Left kidney (tissue), 8 donors: ENCODE measurements around the gene NCDN. TPM values are rescaled to one million over a fixed set of nuclear protein-coding genes. Genes with fewer than 3 reads are reported as not detected.
A peak's percentile ranks its signal among the peaks of the same experiment; 100 is the strongest.

ENCODE experiments used
- DNase-seq: peaks from one replicate; pipeline ENCODE4 v3.0.0-alpha.2; 2013
- long read RNA-seq, 8 donors: transcript quantifications; one replicate each; lab custom pipeline, GENCODE V29; 2026
- polyA plus RNA-seq: library from polyadenylated mRNA; unstranded; fragments of 120-200 nt; gene quantifications from one replicate; pipeline ENCODE4 v1.2.1, GENCODE V29; 2013; ENCODE audit not compliant: insufficient read length

The NCDN gene
- polyA plus RNA-seq = 14.9 TPM
- long read RNA-seq, donor 1, partial matches to known transcripts = 6 of 12 reads
- long read RNA-seq, donor 1, other reads (novel, unspliced or antisense) = 0 of 12 reads
- long read RNA-seq, donor 2, partial matches to known transcripts = 8 of 11 reads
- long read RNA-seq, donor 2, other reads (novel, unspliced or antisense) = 0 of 11 reads
- long read RNA-seq, donor 3, partial matches to known transcripts = 6 of 8 reads
- long read RNA-seq, donor 3, other reads (novel, unspliced or antisense) = 0 of 8 reads
- long read RNA-seq, donor 4 = 0 reads
- long read RNA-seq, donor 5, partial matches to known transcripts = 0 of 2 reads
- long read RNA-seq, donor 5, other reads (novel, unspliced or antisense) = 0 of 2 reads
- long read RNA-seq, donor 6, partial matches to known transcripts = 6 of 7 reads
- long read RNA-seq, donor 6, other reads (novel, unspliced or antisense) = 0 of 7 reads
- long read RNA-seq, donor 7, partial matches to known transcripts = 0 of 4 reads
- long read RNA-seq, donor 7, other reads (novel, unspliced or antisense) = 0 of 4 reads
- long read RNA-seq, donor 8, partial matches to known transcripts = 0 of 1 reads
- long read RNA-seq, donor 8, other reads (novel, unspliced or antisense) = 0 of 1 reads

- peak; percentile 96 for DNase-seq
These were observed at the start of gene NCDN for GRCh38 chr1:35557611-35558373. Gene NCDN (plus strand): TSS chr1:35557799. CDS start chr1:35558191, 392 bp downstream.

- DNase-seq = no peak
These were observed 49.7 kb upstream of the NCDN start for GRCh38 chr1:35507947-35508346.

- DNase-seq = no peak
These were observed 48.0 kb upstream of the NCDN start for GRCh38 chr1:35509558-35509957.

- no peak for DNase-seq
These were observed 46.3 kb upstream of the NCDN start for GRCh38 chr1:35511305-35511704.

- DNase-seq = no peak
These were observed 39.4 kb upstream of the NCDN start for GRCh38 chr1:35518183-35518582.

- no peak for DNase-seq
These were observed 38.2 kb upstream of the NCDN start for GRCh38 chr1:35519432-35519831.

GRCh38 chr1:35524106-35524505, 33.5 kb upstream of the NCDN start:
- peak; percentile 12 for DNase-seq

- no peak for DNase-seq
These were observed 27.4 kb upstream of the NCDN start for GRCh38 chr1:35530168-35530567.

- DNase-seq = no peak
These were observed 26.7 kb upstream of the NCDN start for GRCh38 chr1:35530946-35531345.

- no peak for DNase-seq
These were observed 26.2 kb upstream of the NCDN start for GRCh38 chr1:35531368-35531767.

GRCh38 chr1:35532497-35533223, 24.9 kb upstream of the NCDN start:
- no peak for DNase-seq

GRCh38 chr1:35533586-35533985, 24.0 kb upstream of the NCDN start:
- DNase-seq = no peak

- no peak for DNase-seq
These were observed 22.4 kb upstream of the NCDN start for GRCh38 chr1:35535243-35535642.

GRCh38 chr1:35536556-35537162, 20.9 kb upstream of the NCDN start:
- DNase-seq = no peak

GRCh38 chr1:35537806-35538205, 19.8 kb upstream of the NCDN start:
- DNase-seq = no peak

- no peak for DNase-seq
These were observed 18.4 kb upstream of the NCDN start for GRCh38 chr1:35539073-35539823.

- DNase-seq = no peak
These were observed 17.8 kb upstream of the NCDN start for GRCh38 chr1:35539824-35540261.

- DNase-seq = no peak
These were observed 12.6 kb upstream of the NCDN start for GRCh38 chr1:35544976-35545375.

GRCh38 chr1:35546614-35547013, 11.0 kb upstream of the NCDN start:
- DNase-seq = no peak

- DNase-seq = no peak
These were observed 3.7 kb upstream of the NCDN start for GRCh38 chr1:35553851-35554250.
